T follicular helper cell (primary cell): Measurements from ENCODE around the gene PCED1B.

ENCODE experiments used
- DNase-seq: peaks from one replicate; pipeline ENCODE4 v3.0.0-alpha.2; 2020; ENCODE audit warnings: low read depth

Gene PCED1B

DNA sequence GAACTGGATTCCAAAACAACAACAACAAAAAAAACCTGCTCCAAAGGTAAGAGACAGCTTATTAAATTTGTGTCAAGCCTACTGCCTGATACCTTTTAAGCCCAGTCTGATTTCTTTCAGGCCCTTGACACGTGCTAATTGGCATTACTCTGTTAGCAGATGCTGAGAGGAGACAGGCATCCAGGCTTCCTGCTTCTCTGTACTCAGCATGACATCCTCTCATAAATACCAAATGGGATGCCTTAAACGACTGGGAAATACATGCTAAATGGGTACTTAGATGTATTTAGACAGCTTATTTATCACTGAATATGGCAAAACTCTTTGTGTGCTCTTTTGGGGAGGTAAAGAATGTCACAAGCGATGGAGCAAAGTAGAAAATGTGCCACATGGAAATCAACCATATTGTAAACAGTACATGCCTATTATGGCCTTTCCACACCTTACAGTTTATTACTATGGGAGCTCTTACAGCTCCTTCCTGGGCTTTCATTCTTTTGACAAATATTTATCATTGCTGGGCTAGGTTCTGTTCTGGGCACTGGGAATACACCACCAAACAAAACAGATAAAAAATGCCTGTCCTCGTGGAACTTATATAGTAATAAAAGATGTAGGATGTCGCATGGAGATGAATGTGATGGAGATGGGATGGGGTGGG, 11.5 kb upstream of the PCED1B start:
- DNase-seq: no peak

DNA sequence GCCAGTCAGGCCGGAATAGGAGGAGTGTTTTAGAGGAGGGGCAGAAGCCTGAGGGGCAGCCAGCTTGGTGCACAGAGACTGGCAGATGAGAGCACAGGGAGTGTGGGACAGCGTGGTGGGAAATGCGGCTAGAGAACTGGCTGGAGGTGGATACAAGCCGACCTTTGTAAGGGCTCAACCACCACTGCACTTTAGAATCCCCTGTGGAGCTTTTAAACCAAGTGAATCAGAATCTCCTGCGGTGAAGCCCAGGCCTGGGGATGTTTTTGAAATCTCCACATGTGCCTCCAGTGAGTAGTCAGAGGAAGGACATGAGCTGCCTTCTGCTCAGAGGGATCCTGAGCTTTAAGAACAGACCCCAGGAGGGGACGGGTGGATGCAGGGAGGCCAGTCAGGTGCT, 10.9 kb upstream of the PCED1B start:
- no peak for DNase-seq

DNA sequence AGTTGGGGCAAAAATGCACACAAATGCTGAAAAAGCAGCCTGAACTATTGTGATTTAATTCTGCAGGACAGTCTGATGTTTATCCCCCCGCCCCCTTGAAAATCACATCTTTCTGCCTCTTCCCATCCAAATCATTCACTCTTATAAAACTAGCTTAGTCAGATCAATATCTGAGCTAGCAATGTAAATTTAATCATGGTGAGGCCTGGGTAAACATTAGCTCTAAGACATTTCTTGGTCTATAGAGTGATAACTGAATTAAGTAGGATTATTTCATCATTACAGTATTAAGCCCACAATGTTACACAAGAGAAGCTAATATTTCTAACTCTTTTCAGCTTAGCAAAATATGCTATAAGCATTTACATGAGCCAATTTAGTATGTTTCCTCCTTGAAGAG, 9.1 kb upstream of the PCED1B start:
- no peak for DNase-seq

DNA sequence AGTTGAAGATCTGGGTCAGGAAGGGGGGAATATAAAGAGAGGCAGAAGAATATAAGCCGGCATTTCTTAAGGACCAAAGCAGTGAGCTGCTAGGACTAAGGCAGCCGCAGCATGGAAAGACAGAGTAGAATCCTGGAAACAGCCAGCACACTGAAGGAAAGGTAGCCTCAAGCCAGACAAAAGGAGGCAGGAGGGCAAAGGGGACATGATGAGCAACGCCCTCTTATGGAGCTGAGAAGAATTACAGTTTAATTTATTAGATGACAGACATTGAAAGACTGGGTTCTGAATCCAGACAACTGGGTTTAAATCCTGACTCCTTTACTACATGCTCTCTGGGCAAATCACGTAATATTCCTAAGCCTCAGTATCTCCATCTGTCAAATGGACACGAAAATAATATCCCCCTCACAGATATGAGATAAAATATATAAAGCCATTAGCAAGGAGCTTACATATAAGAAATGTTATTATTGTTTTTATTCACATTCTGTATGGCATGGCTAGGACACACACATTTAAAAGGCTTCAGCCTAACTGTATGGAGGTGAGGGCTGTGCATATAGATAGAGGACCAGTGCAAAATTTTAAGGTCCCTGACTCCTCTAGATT, 8.1 kb upstream of the PCED1B start:
- DNase-seq: no peak

DNA sequence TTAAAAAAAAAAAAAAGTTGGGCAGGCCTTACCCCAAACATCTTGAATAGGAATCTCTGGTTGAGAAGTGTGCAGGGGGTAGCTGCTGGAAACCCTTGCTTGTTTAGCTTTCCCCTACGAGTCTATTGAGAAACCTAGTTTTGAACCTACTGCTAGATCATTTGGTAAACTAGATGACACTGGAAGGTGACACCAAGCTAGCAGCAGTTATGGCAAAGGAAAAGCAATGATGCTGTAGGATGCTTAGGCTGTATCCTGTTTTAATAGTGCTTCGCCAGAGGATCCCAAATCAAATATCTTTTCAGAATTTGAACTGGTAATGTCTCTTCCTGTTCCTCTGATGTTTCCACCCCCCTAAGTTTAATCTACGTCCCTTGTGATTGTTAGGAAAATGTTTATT, 5.5 kb upstream of the PCED1B start:
- no peak for DNase-seq

DNA sequence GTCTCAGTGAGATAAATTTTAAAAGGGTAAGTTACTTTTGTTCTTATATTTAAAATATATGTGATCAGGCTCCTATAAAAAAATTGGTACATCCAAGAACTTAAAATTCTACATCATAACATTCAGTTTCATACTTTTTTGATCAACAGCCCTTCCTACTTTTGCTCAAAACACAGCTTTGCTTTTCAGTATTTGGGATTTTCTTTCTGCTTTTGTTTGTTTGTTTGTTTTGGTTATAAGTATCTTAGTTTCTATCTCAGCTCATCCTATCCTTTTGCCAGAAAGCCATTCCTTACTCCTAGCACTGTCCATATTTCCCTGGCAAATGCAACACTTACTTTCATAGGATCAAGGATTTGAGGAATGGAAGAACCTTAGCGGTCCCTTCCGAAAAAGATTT, 4.7 kb upstream of the PCED1B start:
- no peak for DNase-seq

DNA sequence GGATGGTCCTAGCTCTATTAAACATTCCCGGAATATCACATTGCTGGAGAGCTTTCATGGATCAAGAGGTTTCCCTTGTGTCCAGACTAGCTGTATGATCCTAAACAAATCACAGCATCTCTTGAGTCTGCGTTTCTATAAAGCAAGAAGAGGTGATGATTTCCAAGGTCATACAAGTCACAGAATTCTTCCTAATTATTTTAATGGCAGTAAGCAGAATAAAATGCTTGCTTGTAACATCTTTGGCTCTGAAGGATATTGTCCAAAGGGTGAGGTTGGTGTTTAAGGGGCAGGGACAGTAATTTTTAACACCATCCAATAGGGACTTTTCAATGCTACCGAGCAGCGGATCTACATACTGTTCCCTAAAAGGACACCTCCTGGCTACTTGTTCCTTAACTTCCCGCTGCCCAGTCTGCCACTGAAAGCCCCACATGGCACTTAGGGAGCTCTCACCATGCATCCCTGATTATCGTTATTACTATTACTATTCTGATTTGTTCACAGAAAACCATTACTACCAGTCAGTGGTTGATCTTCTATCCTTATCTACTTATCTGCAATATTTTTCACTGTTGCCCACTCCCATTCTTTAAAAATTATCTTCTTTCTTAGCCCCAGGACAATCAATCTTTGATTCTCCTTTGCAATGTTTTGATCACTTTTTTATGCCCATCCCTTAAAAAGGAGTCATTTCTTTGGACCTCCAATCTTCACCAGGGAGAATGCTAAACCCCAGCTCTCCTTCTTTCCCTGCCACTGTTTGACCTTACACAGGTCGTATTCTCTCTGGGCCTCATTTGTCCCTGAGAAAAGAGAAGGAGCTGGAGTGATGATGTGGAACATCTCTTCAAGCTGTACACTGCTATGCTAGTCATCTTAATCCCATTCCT, 4.0 kb upstream of the PCED1B start:
- DNase-seq: no peak

DNA sequence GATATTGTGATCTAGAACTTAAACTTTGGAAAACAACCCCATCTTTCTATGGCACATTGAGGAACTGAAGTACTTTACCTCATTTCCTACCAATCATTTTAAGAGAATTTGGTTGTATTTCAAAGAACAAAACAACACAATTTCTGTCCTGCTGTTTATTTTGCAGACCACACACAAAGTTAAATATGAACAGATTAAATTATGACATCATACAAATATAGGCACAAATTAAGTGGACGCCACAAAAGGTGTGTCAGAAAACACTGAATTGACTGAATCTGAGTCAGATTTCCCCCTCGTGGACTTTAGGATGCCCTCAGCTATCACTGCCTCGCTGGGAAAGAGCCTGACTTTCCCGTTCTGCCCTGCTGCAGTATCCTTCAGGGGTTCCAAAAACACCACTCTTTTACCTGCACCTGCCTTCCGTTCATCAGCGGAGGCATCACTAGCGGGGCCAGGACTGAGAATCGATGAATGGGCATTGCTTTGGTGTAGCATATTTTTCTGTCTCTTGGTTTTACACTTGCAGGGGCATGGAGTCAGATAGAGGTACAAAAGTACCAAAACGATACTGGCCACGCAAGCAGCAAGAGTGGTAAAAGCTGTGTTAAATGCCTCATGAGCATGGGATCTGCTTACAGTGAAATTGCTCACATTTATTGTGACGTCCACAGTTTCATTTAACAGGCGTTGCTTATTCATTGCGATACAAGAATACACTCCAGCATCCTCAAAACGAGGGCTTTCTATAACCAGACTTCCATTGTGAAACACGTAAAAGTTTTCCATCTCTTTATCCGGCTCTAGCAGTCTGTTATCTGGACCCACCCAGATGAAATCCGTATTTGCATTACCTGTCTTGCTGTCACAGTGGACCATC, 2.0 kb upstream of the PCED1B start:
- DNase-seq: no peak

DNA sequence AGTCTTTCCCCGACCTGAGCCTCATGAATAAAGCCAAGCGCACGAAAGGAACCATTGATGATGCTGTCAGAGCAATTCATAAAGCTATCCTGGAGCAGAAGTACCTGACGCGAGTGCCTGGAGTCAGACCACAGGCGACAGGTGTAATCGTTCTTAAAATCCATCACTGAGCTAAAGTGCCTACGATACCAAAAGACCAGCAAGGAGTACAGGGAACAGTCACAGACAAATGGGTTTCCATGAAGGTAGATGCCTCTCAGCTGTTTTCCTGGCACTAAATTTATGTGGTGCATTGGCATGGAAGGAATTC, 1.4 kb upstream of the PCED1B start:
- DNase-seq: no peak

DNA sequence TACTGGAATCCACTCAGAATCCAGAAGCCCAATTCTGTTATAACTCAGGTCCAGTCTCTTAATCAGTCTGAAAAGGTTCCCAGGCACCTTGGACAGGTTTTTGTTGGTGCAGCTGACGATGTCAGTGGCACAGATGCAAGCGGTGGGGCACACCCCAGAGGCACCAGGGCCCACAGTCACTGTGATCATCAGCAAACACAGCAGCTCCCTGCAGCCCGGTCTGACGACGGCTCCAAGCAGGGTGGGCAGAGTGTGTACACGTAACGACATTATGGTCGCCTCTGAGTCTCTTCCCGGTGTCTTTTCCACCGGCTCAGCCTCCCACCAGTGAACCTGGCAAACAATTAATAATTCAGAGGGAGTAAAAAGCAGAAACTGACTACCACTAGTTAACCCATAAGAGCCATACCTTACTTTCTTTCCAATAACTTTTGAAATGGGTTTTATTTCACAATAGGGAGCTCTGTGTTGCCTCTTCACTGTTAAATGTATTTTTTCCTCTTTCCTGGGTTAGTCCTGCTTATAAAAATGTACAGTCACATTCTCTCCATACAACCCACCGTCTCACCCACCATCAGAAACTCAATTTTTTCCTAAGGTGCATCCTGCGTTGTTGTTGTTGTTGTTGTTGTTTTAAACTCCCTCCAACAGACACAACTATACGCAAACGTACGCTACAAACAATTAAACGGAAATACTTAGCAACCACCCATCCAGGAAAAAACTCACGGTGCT, 521 bp upstream of the PCED1B start:
- DNase-seq: no peak

DNA sequence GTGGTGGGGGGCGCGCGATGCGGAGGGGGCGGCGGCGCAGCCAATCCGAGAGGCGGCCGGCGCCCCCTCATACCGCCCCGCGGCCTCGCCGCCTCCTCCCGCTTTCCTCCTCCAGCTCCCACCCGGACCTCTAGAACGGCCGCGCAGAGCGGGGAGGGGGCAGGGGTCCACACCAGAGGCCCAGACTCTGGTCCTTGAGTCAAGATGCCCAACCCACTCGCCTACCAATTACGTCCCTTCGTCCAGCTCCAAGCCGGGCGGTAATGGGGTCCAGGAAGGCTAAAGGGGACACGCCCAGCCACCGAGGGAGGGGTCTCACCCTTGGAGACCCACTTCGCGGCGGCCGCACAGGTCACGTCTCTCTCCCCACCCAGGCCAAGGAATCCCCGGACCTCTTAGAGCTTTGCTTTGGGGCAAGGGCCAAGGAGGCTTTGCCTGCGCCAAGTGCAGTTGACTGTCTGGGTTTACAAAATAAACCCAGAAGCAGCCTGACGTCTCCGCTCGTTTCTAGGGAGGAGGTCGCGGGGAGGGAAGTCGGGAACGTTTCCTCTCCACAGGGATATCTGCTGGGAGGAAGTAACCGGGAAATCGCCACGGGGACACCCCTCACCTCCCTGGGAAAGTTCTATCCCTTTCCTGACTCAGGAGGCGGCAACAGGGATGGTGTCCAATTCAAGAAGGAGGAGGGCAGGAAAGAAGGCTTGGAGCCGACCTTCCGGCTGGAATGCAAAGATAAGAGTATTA, 732 bp downstream of the PCED1B start:
- DNase-seq: no peak

DNA sequence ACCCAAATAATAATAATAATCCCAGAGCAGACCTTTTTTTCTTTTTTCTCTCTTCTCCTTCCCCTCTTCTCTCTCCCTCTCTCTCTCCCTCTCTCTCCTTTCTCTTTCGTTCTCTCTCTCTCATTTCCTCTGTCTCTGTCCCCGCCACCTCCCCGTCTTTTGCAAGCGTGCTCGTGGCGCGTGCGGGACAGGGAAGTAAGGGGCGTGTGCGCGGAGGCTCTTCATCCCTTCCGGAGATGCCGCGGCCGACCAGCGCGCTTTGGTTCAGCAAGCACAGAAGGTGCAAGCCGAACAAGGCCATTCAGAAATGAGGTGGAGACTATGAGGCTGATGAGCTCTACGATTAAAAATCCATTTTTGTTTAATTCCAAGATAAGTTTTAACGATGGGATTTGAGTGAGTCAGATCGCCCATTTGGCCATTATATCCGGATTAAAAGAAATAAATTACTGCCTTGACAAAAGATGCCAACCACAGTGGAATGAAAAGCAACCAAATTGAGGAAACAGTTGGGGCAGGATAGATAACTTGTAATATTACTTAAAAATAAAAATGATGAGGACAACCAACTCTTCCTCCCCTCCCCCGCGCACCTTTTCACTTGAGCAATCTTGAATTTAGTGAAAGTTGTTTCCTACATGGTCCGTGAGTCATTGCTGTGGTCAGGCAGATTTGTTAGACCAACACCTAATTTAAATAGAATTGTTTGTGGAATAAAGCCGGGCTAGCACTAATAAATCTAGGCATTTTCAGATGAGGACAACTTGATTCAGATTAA, 1.5 kb downstream of the PCED1B start:
- DNase-seq: peak; percentile 25

DNA sequence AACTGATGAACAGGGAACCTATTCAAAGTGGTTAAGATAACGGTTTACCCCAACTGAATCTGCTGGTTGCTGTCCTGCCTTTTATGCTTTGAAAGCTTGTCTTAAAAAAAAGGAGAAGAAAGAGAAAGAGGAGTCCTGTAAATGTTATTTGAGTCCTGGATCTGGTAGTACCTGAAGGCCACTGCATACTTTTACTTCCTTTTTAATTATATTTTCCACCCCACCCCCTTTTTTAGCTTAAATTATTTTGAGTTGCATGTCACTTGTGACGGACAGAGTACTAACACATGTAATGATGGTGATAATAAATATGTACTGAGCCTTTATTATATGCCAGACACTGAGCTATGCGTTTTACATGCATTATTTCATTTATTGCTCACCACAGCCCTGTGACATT, 2.9 kb downstream of the PCED1B start:
- no peak for DNase-seq

DNA sequence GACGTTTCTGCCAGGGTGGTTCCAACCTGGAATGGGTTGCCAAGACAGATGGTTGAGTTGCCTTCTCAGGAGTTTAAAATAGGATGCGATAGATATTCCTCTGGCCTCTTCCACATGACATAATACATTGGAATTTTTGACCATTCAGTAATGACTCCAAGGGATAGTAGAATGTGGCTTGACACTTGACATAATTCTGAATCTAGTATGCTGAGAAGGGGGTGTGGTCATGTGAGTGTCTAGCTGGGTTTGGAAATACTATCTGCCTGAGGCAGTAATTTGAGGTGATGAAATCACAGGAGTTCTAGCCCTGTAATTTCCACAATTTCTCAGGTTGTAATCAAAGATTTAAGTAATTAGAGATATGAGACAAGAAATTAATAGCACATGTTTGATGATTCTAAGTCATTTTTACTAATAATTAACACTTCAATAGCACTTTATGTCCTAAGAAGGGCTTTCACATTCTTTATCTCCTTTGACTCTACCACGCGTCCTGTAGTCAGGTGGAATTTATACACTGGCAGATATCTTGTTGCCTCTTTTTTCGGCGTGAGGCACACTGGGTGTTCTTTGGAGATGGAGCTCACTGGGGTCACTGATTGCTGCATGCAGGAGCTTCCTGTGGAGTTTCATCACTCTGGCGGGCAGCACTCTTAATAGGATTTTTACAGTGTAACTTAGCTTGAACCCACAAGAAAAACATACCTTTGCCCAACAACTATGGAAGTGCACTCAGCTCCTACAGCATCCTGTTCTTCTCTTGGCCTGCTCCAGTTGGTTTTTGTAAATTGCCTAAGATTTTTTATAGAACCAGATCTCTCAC, 3.6 kb downstream of the PCED1B start:
- no peak for DNase-seq

DNA sequence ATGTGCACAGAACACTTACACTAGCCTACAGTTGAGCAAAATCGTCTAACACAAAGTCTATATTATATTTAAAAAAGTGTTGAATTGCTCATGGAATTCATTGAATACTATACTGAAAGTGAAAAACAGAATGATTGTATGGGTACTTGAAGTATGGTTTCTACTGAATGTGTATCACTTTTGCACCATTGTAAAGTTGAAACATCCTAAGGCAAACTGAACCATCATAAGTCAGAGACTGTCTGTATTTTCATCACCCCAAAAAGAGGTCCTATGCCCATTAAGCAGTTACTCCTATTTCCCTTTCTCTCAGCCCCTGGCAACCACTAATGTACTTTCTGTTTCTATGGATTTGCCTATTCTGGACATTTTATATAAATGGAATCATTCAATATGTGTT, 4.8 kb downstream of the PCED1B start:
- no peak for DNase-seq

DNA sequence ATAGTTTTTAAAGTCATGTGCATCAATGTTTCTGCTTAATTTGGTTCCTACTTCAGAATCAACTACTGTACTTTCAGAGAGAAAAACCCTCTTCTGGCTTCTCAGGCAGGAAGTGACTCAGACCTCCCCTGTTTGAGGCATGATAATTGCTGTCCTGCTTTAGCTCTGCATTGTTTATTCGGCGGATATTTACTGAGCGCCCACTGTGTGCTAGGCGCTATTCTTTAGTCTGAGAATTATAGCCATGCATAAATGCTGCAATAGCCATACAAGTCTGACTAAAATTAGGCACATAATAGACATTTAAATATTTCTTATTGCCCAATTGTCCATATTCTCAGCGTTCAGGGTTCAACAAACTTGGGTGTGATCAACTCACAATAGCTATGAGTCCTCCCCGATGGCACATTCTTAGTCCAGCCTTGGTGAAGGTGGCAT, 6.4 kb downstream of the PCED1B start:
- no peak for DNase-seq

DNA sequence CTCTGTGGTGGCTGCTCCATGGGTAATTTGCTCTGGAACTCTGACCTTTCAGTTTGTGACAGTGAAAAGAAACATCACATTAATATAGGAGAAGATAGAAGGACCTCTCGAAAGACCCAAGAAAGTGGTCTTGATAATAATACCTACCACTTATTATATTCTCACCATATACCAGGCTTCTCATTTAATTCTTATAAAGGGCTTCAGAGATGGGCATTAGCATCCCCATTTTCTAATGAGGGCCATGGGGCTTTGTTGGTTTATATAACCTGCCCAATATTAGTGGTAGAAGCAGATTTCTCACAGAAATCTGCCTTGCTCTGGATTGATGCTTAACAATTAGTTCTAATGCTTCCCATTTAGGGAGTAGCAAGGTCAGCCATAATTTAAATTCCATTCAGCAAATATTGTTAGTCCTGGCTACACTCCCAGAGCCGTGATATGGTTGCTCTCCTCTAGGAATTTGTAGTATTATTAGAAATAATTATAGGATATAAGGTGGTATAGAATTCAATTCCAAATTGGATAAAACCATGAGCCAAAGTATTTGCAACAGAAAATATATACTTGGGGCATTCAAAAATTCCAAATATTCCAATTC, 7.8 kb downstream of the PCED1B start:
- no peak for DNase-seq

DNA sequence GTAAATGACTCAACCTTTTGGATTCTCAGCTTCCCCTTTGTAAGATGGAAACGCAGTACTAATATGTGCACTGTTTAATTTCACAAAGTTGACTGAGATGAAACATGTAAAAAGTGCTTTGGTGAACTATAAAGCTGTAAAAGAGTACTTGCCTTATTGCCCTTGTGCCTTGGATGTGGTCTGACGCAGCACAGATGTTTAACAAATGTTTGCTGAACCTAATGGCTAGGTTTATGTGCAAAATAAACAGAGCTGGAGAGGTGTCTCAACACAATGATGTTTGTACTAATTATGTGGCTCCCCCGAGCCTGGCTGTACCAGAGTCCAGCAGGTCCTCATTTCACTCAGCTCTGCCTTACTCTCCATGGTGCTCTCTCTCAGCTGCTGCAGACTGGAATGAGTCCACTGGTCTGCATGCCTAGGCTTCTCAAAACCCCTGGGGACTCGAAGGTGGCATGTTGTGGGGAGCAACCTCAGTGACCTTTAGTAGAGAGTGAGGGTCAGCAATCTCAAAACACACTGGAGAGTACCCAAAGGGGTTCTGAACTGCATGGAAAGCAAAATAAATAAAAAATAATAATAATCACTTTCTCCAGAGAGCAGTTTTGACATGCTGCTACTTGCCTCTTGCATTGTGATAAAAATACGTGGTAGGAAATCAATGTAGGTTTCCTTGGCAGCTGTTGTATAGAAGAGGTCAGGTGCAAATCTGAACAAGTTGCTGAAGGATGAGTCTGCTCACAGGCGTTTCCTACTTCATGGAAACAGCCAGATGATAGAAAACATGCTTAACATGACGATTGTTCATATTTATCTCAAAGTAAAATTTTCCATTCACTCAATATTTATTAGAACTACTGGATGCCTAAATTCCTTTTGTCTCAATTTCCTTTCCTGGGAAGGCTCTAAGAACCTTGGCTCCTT, 8.9 kb downstream of the PCED1B start:
- no peak for DNase-seq
